Hematopoietic multipotent progenitor cell (in vitro differentiated cells): ENCODE measurements around the gene DBF4. TPM values are rescaled to one million over a fixed set of nuclear protein-coding genes. Genes with fewer than 3 reads are reported as not detected.
"Not testable (repeated sequence)": the region's sequence is repeated elsewhere in the genome, so short reads cannot be mapped to it uniquely, and the experiment has no call there.

Source experiments
- DNase-seq, 3 donors: peaks; one replicate each; pipeline ENCODE4 v3.0.0-alpha.2; 2011 to 2015; ENCODE audit warnings: low read depth in 2 of 3, low spot score in 2 of 3
- total RNA-seq: library from RNA; depleted of rRNA; stranded (reverse); fragments of >200 nt; gene quantifications from one replicate; pipeline ENCODE4 v1.2.3, GENCODE V29; 2012

The DBF4 gene
- total RNA-seq: 7.3 TPM

GRCh38 chr7:87876040-87876868 lies at the start of gene DBF4, which contains the start of gene SLC25A40:
Gene DBF4 (plus strand): TSS chr7:87876493. CDS start chr7:87876733, 240 bp downstream.
Gene SLC25A40 (minus strand): TSS chr7:87876360. CDS start chr7:87858727, 17,633 bp downstream.
- peak; percentile 87 to 93 (median 92) for DNase-seq

- not testable (repeated sequence) for DNase-seq
Observed at GRCh38 chr7:87828383-87828782, 47.9 kb upstream of the DBF4 start.

- no peak for DNase-seq
Observed at GRCh38 chr7:87831097-87831496, 45.2 kb upstream of the DBF4 start.

GRCh38 chr7:87833130-87833529 lies 43.2 kb upstream of the DBF4 start:
- DNase-seq: no peak

GRCh38 chr7:87837597-87837996 lies 38.7 kb upstream of the DBF4 start:
- DNase-seq: no peak

GRCh38 chr7:87850836-87851593 lies 25.3 kb upstream of the DBF4 start:
- DNase-seq: no peak

- DNase-seq: no peak
Observed at GRCh38 chr7:87852306-87852705, 24.0 kb upstream of the DBF4 start.

GRCh38 chr7:87853237-87853864 lies 22.9 kb upstream of the DBF4 start:
- DNase-seq: no peak

- DNase-seq: no peak
Observed at GRCh38 chr7:87858417-87859100, 17.7 kb upstream of the DBF4 start.

GRCh38 chr7:87866089-87866488 lies 10.2 kb upstream of the DBF4 start:
- DNase-seq: peak in 1 of 3 donors; percentile 17

GRCh38 chr7:87866533-87866932 lies 9.8 kb upstream of the DBF4 start:
- not testable (repeated sequence) for DNase-seq

GRCh38 chr7:87870471-87870870 lies 5.8 kb upstream of the DBF4 start:
- DNase-seq: no peak

- no peak for DNase-seq
Observed at GRCh38 chr7:87872346-87872745, 3.9 kb upstream of the DBF4 start.

- DNase-seq: not testable (repeated sequence)
Observed at GRCh38 chr7:87873328-87873727, 3.0 kb upstream of the DBF4 start.

- peak in 1 of 3 donors; percentile 24 for DNase-seq
Observed at GRCh38 chr7:87874066-87874465, 2.2 kb upstream of the DBF4 start.

GRCh38 chr7:87875151-87876039 lies 898 bp upstream of the DBF4 start:
- DNase-seq: no peak

GRCh38 chr7:87876869-87877234 lies 559 bp downstream of the DBF4 start:
- DNase-seq: peak in 2 of 3 donors; percentile 45 to 51

- no peak for DNase-seq
Observed at GRCh38 chr7:87877366-87878040, 1.2 kb downstream of the DBF4 start.

- DNase-seq: no peak
Observed at GRCh38 chr7:87878208-87878735, 2.0 kb downstream of the DBF4 start.
